A204.1 (cell line): ENCODE measurements around the gene HSPB2.

Experiments used
- FAIRE-seq: peaks from 2 replicates; lab custom pipeline; 2012; peaks lifted over from hg19 to GRCh38; lab: Jason Lieb, UNC

HSPB2 gene

DNA sequence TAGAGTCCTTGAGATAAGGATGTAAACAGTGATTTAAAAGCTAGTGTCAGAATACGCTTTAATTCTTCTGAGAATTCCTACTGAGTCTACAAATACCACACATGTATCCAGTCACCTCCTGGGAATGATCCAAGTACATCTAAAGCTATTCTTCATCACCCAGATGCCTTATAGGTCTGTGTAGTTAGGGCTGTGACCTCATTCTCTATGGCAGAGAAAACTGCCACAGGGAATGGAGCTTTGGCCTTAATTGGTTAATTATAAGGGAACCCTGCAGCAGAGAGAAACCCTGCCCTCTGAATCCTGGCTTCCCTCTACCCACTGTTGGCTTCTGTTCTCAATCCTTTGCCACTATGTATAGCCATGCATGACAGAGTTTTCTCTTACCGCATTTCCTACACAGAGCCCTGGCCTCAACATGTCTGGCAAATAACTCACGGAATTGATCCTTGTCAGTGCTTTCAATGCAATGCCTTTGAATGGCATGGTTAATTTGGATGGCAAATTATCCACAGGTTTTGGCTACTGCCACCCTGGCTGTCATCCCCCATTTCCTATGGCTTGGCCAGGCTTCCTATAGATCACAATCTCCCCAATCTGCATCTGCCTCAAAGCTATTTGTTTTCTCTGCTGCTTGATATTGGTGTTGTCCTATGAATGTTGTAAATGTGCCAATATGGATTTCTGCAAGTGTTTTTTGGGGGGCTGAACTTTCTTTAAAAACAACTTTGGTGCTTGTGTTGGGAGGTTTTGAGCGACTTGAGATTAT, 27.5 kb downstream of the HSPB2 start:
- no peak for FAIRE-seq

DNA sequence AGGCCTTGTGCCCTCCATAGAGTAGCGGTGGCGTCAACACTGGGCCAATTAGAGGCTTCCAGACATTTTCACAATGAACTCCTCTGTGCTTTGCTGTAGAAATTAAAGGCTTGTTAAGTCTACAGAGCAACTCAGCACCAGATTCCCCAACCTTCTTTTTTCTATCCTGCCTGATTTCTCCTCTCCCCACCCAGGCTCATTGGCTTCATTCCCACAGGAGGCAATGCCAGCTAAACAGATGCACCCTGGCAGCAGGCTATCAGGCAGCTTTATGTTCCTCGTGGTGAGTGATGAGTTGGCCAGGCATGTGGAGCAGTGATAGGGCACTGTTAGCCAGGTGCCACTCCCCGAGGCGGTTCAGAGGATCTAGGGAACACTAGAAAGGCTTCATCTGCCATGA, 29.4 kb downstream of the HSPB2 start:
- FAIRE-seq = no peak

DNA sequence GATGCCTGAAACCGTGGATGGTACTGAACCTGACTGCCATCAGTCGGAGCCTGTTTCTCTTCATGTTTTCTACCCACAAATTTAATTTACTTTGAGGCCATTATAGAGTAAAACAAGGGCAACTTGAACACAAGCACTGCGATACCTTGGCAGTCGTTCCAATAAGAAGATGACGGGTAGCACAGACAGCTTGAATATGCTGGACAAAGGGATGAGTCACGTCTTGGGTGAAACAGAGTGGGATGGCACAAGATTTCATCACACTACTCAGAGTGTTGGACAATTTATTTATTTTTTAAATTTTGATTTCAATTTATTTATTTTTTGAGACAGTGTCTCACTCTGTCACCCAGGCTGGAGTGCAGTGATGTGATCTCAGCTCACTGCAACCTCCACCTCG, 30.3 kb downstream of the HSPB2 start:
- no peak for FAIRE-seq

DNA sequence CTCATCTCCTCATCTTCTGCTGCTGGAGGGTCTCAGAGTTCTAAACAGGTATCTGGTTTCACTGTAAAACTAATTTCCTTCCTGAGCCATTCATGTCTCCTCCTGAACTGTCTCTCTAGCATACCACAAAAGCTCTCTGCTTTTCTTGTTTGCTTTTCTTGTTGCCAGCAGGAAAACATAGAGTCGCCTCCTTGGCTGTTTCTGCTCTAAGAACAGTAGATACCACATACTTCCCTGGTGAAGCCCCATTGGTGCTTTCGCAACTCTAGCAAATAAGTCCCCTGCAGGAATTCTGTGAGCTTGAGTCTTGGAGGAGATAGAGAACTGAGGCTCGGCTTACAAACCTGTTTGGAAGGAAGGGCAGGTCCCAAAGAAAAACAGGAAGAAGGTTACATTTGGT, 31.6 kb downstream of the HSPB2 start:
- no peak for FAIRE-seq

DNA sequence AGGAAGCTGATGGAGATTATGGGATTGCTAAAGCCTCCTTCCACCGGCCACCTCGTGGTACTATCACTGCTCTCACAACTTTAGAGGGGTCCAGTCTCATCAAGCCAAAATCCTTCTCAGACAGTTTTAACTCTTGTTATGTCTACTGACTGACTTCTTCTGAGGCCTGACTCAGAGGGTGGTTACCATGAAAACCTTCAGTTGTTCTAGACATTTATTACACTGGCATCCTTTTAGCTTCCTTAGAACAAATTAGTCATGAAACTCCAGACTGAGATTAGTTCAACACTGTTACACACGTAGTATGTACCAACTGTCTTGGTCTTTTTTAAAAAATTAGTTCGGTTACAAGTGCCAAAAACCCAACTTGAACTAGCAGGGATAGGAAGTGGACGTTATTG, 32.1 kb downstream of the HSPB2 start:
- FAIRE-seq = no peak

DNA sequence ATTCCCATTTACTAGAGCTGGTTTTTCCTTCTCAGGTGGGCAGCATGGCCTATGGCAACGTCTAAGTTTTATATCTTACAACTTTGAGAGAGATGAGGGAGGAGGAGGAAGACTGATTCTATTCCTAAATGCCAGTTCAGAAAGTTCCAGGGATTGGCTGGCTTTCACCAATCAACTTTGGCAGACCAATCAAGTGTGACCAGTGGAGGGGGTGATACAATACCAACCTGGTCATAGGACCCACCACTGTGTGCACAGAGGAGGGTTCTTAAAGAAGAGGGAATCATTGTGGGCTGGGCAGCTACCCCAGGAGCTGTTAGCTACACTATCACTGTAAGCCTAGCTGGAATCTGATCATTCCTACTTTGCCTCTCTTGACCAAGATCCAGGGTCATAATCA, 32.7 kb downstream of the HSPB2 start:
- no peak for FAIRE-seq

DNA sequence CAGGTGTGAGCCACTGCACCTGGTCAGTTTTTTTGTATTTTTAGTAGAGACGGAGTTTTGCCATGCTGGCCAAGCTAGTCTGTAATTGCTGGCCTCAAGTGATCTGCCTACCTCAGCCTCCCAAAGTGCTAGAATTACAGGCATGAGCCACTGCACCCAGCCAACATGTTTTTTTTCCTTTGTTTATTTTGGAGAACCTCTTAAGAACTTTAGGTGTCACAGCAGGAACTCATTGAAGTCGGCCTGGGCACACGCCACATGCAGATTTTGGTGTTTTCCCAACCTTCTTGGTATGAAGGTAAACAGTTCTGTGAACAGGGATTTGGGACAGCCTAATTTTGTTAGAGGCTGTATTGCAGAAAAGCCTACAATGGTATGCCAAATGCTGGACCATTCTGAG, 34.0 kb downstream of the HSPB2 start:
- no peak for FAIRE-seq

DNA sequence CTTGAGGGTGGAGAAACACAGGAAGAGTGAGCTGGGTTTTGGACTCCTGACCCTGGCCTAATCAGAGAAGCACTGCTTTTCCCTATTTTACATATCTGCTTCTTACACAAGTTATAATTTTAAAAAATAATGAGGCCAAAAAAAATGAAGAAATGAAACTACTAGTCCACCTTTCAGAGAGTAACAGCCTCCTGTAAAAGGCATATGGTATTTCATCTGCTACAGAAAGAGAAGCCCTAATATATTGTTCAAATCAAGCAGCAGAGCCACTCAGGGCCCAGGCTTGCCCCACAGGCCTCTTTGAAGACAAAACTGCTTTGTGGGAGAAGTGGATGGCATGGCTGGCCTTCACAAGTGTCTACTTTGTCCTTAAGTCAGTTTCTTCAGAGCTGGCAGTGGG, 34.6 kb downstream of the HSPB2 start:
- FAIRE-seq = no peak

DNA sequence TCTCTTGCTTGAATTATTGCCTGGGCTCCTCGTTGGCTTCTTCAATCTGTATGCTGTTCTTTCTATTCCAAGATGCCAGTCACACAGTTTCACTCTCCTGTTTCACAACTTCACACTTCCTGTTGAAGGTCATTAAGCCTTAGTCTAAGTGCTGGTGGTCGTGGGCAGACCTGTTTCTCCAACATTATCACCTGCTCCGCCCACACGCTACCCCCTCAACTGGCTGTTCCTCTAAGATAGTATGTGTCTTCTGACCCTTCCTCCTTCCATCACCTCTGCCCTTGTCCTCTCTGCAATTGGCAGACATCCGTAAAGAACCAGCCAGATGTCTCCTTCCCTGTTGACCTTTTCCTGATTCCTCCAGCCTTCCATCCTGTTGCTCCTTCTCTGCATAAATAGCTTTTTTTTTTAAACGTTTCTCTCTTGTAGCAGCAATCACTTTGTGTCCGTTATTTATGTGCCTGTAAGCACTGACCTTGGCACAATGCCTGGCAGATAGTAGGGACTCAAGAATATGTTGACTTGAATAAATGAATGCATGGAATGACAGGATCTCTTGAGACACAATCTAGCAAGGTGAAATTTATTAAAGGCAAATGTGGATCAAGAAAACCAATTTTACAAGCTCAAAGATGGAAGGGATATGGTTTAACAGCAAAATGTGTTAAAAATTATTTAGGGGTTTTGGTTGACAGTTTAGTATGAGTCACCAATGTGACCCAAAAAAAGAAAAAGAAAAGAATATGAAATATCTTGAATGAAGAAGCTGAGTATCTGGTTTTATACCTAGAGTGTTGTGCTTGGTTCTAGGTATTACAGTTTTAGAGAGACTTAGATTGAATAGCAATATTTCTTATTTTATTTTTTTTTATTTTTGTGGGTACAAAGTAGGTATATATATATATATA, 37.2 kb downstream of the HSPB2 start:
- no peak for FAIRE-seq

DNA sequence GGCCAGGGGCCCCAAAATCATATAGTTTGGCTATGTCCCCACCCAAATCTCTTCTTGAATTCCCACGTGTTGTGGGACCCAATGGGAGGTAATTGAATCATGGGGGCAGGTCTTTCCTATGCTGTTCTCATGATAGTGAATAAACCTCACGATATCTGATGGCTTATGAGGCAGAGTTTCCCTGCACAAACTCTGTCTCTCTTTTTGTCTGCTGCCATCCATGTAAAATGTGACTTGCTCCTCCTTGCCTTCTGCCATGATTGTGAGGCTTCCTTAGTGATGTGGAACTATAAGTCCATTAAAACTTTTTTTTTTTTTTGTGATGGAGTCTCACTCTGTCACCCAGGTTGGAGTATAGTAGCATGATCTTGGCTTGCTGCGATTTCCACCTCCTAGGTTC, 39.0 kb downstream of the HSPB2 start:
- no peak for FAIRE-seq

DNA sequence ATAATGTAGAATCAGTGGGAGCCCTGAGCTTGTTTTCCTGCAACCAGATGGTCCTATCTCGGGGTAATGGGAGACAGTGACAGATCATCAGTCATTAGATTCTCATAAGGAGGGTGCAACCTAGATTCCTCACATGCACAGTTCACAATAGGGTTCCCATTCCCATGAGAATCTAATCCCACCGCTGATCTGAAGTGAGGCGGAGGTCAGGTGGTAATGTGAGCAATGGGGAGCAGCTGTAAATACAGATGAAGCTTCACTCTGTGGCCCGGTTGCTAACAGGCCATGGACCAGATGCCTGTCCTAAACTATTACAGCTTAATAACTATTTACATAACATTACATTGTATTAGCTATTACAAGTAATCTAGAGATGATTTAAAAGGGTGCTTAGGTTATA, 41.6 kb downstream of the HSPB2 start:
- FAIRE-seq = no peak

DNA sequence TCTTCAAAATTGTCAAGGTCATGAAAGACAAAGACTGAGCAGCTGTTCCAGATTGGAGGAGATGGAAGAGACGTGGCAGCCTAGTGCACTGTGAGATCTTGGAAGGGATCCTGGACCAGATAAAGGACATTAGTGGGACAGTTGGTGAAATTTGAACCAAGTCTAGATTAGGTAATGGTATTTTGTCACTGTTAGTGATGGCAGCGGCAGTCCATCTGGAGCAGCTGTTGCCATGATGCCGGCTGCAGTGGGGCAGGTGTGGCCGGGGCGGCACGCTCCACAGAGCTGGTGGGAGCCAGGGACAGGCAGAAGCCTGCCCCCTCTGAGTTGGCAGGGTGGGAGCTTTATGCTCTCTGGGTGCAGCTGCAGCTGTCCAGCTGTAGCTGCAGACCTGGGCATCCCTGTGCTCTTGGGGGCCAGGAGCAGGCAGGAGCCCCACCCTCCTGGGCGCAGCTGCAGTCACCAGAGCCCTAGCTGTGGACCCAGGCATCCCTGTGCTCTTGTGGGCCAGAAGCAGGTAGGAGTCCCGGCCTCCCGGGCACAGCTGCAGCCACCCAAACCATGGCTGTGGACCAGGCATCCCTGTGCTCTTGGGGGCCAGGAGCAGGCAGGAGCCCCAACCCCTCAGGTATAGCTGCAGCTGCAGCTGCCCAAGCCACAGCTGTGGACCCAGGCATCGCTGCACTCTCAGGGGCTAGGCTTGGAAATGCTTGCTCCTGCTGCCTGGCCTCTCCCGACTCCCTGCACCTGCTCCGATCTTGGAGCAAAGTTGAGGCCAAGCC, 45.3 kb downstream of the HSPB2 start:
- no peak for FAIRE-seq

DNA sequence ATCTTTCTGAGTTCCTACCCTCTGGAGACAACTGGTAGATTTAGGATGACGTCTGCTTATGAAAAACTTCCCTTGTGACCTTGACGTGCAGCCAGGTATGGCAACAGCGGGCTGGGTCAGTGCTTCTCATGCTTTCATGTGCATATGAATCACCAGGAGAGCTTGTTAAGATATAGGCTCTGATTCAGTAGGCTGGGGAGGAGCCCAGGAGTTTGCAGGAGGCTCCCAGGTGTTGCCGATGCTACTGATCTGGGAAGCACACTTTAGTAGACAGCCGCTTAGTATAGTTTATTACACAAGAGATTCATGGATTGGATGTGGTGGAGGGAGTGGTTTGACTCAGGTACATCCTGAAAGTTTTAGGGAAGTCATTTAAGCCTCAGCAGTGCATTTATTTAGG, 48.4 kb downstream of the HSPB2 start:
- no peak for FAIRE-seq

DNA sequence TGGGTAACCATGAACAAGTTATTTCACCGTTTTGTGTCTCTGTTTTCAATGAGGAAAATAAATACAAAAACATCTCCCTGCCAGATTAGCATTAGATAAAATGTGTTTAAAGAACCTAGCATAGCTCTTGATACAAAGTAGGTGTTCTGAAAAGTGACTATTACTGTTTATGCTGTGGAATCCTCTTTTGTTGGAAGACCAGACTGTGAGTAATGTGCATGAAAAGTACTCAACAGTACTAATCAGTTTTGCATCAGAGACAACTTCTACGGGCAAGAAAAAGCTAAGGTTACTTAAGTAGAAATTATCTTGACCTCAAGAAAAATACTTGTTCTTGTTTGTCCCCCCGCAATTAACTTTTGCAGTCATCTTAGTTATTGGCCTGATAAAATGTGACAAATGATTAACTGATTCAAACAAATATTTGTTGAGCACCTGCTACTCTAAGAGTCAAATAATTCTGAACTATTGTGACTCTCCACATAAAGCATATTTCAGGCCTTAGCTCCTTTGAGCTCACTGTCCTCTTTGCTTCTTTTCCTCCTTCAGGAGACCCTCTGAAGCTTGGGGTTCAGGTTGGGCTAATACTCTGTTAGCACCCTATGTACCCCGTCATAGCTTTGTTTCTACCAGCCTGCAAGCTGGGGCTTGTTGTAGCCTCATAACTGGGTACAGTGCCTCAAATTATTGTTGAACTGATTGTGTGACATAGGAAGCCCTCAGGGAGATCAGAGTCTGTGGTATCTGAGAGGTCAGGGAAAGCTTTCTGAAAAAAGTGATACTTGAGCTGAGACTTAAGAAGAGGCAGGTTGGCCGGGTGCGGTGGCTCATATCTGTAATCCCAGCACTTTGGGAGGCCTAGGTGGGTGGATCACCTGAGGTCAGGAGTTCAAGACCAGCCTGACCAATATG, 49.1 kb downstream of the HSPB2 start:
- no peak for FAIRE-seq
